Right ventricle myocardium superior (tissue), 1 donor: ENCODE data around the gene TMEM253. TPM values are rescaled to one million over a fixed set of nuclear protein-coding genes. Genes with fewer than 3 reads are reported as not detected.

Experiments
- ATAC-seq: fragments of 200-7000 bp; cut with Tn5 transposase; one replicate; pipeline ENCODE4 v1.9.1; 2020; ENCODE audit warnings: mild to moderate bottlenecking; ENCODE audit not compliant: poor library complexity
- DNase-seq: peaks from one replicate; pipeline ENCODE4 v3.0.0-alpha.2; 2020
- intact Hi-C: fragments of 100-400 bp; cut with DNase I; formaldehyde crosslinking; loops from one replicate; pipeline ENCODE4 v1.11.2; 2022
- total RNA-seq: library from RNA; stranded (reverse); fragmentation: NEBNext Ultra II Directional; extraction: Animal tissue kit (Norgen Biotek cat#: 25700); gene quantifications from one replicate; pipeline ENCODE4 v1.2.1, GENCODE V29; 2021
- donor health status: DM: no; HTN: yes; CAD: no; lungs with severe emphysema.

The TMEM253 gene
- total RNA-seq, 1 donor from 2014 or later = 0.43 TPM

GRCh38 chr14:21121122-21121521, 20.3 kb downstream of the TMEM253 start:
- no peak for DNase-seq
- no peak for ATAC-seq
- intact Hi-C loops = no loop called here

GRCh38 chr14:21123429-21123828, 22.6 kb downstream of the TMEM253 start:
- ATAC-seq (no peak), DNase-seq (no peak)
- intact Hi-C loops = no loop called here

DNA sequence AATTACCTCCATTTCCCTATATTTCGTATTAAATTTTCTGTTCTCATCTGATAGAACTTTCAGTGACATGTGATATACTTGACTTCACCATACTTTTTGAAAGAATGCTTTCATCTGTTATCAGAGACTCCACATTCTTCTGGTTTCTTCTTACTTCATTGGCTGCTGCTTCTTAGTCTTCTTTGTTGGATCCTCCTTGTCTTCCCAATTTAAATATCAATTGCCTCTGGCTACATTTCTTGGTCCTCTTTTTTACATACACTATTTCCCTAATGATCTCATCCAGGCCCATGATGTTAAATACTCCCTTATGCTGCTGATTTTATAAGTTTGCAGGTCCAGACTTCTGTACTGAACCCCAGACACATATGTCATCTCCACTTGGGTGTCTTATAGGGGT, 33.0 kb downstream of the TMEM253 start:
- intact Hi-C loops = no loop called here
- no peak for ATAC-seq
- DNase-seq = no peak

DNA sequence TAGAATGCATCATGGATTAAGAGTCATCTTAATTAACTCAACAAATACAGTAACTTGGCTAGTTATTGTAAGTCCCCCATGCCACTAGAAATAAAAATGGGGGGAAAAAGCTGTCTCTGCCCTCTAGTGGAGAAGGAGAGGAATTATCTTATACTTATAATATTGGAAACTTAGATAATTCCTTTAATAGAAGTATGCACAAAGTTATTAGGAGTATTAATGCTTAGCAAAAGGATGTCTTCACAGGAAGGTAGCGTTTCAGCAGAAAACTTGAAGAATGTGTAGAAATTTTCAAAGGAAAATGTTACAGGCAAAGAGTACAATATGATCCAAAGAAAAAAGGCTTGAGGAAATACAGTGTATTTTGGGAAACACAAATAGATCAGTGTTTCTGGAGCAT, 35.2 kb downstream of the TMEM253 start:
- DNase-seq = no peak
- intact Hi-C loops = no loop called here
- ATAC-seq = no peak

DNA sequence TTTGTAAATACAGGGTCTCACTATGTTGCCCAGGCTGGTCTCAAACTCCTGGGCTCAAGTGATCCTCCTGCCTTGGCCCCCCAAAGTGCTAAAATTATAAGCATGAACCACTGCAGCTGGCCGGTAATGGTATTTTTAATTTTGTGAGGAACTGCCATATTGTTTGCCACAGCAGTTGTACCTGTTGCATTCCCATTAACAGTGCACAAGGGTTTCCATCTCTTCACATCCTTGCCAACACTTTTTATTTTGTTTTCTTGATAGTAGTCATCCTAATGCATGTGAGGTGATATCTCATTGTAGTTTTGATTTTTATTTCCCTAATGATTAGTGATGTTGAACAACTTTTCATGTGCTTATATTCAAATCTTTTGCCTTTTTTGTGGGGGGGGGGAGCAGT, 41.5 kb downstream of the TMEM253 start:
- no peak for DNase-seq
- no peak for ATAC-seq
- intact Hi-C loops = no loop called here

GRCh38 chr14:21145437-21145836, 44.6 kb downstream of the TMEM253 start:
- intact Hi-C loops = no loop called here
- ATAC-seq (no peak), DNase-seq (no peak)

DNA sequence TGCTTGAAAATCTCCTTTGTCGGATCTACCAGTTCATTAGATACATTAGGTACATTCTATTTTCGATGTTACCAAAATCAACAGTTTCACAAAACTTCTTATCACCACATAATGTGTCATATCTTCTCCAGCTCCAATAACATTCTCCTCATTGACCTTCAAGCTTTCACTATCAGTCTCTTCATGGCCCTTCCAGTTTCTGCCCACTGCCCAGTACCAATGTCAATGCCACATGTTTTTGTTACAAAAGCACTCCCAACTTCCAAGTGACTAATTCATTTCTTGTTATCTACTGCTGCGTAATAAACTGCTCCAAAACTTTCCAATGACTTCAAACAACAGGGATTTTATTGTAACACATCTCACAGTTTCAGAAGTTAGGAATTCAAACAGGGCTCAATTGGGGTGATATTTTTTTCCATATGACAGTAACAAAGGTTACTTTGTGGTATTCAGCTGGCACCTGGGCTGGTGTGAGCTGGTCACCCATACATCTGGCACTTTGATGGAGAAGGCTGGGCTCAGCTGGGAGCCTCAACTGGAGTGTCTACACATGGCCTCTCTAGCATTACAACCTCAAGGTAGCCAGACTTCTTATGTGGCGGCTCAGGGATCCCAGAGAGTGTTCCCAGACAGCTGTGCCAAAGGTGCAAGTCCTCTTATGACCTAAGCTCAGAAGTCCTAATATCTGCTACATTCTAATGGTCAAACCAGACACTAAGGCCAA, 48.9 kb downstream of the TMEM253 start:
- ATAC-seq (no peak), DNase-seq (no peak)
- intact Hi-C loops = no loop called here

Other genes with a start within 250 kb of the TMEM253 start
- gene RNASE3, start 209.7 kb upstream of the TMEM253 start, total RNA-seq = not detected
- gene RNASE2, start 145.6 kb upstream of the TMEM253 start, total RNA-seq = 2.5 TPM
- 41.7 TPM for gene METTL17, start 111.1 kb upstream of the TMEM253 start, total RNA-seq
- not detected for gene SLC39A2, start 101.8 kb upstream of the TMEM253 start, total RNA-seq
- gene NDRG2, start 76.0 kb upstream of the TMEM253 start, total RNA-seq = 327 TPM
- 0.81 TPM for gene TPPP2, start 70.8 kb upstream of the TMEM253 start, total RNA-seq
- gene RNASE13, start 66.3 kb upstream of the TMEM253 start, total RNA-seq = not detected
- not detected for gene RNASE7, start 58.7 kb upstream of the TMEM253 start, total RNA-seq
- gene RNASE8, start 43.2 kb upstream of the TMEM253 start, total RNA-seq = not detected
- 21.2 TPM for gene ARHGEF40, start 30.8 kb upstream of the TMEM253 start, total RNA-seq
- gene ZNF219, start 2.4 kb upstream of the TMEM253 start, total RNA-seq = 50.0 TPM
- not detected for gene OR5AU1, start 55.0 kb downstream of the TMEM253 start, total RNA-seq
- 238 TPM for gene HNRNPC, start 168.4 kb downstream of the TMEM253 start, total RNA-seq
- 0.27 TPM for gene RPGRIP1, start 179.0 kb downstream of the TMEM253 start, total RNA-seq